ENCODE results near the gene PKD1L1. TPM values are rescaled to one million over a fixed set of nuclear protein-coding genes. Genes with fewer than 3 reads are reported as not detected.

The PKD1L1 gene
- total RNA-seq, 2 donors from 2014 or later = 0.13 to 0.20 TPM

GRCh38 chr7:47912332-47912731 lies 35.9 kb downstream of the PKD1L1 start:
- Mint-ChIP-seq H3K4me3 (no peak overlapping the region), H3K9me3 (no peaks in the 10 kb centered on the region), H3K27me3 (ENCODE audit: insufficient read depth) (peaks cover 2% of the 10 kb centered on the region), H3K27ac (no peak overlapping the region), H3K36me3 (ENCODE audit: low read depth) (no peaks in the 10 kb centered on the region), H3K4me1 (peaks cover 16% of the 10 kb centered on the region)
- no peaks in the 10 kb centered on the region for H3K36me3 ChIP-seq (ENCODE audit: control insufficient read depth, insufficient read depth, low read length)
- H3K9ac ChIP-seq (ENCODE audit: extremely low read depth, low read length, poor library complexity, severe bottlenecking) = no peak overlapping the region
- no peak for TF ChIP-seq CTCF (conservative IDR thresholded peaks at IDR 0.05)
- no peaks in the 10 kb centered on the region for H3K9me3 ChIP-seq (ENCODE audit: control insufficient read depth, low read length)
- H3K27me3 ChIP-seq (ENCODE audit: control insufficient read depth, insufficient read depth, low read length, poor library complexity, severe bottlenecking) = no peaks in the 10 kb centered on the region
- DNase-seq = no peak
- peaks cover 3% of the 10 kb centered on the region for H3K4me1 ChIP-seq (ENCODE audit: control insufficient read depth, insufficient read depth, low read length)
- H3K4me3 ChIP-seq (ENCODE audit: low read length) = no peak overlapping the region
- 95 to 96% methylated on average over 5 to 6 of the region's 6 CpGs for WGBS, 2 experiments (ENCODE audit: insufficient coverage in 1 of 2, insufficient read length in 1 of 2)
- no peak overlapping the region for H3K27ac ChIP-seq (ENCODE audit: low read depth, low read length)

DNA sequence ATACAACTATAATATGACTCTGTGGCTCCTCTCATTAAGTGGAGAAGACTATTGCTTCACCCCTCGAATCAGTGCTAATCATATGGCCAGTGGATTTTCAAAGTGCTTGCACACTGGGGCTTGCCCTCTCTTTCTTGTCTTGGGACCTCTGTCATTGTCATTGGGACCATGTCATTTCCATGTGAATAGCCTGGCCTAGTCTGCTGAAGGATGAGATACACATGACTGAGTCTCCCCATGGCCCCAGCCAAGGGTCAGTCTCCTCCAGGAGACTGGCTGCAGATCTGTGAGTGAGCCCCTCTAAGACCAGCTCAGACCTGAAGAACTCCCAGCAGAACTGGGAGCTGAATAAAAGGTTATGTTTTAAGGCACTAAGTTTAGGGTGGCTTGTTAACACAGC lies 39.5 kb downstream of the PKD1L1 start:
- Histone ChIP-seq H3K36me3 (ENCODE audit: control insufficient read depth, insufficient read depth, low read length) (no peaks in the 10 kb centered on the region), H3K27me3 (ENCODE audit: control insufficient read depth, insufficient read depth, low read length, poor library complexity, severe bottlenecking) (no peaks in the 10 kb centered on the region), H3K4me1 (ENCODE audit: control insufficient read depth, insufficient read depth, low read length) (peaks cover 8% of the 10 kb centered on the region), H3K27ac (ENCODE audit: low read depth, low read length) (peak overlapping the region; percentile 39), H3K4me3 (ENCODE audit: low read length) (no peak overlapping the region), H3K9me3 (ENCODE audit: control insufficient read depth, low read length) (no peaks in the 10 kb centered on the region), H3K9ac (ENCODE audit: extremely low read depth, low read length, poor library complexity, severe bottlenecking) (no peak overlapping the region)
- no peaks in the 10 kb centered on the region for H3K9me3 Mint-ChIP-seq
- no peaks in the 10 kb centered on the region for H3K36me3 Mint-ChIP-seq (ENCODE audit: low read depth)
- H3K4me1 Mint-ChIP-seq = peaks cover 9% of the 10 kb centered on the region
- H3K27me3 Mint-ChIP-seq (ENCODE audit: insufficient read depth) = peaks cover 2% of the 10 kb centered on the region
- no peak overlapping the region for H3K27ac Mint-ChIP-seq
- WGBS, 2 experiments (ENCODE audit: insufficient coverage in 1 of 2, insufficient read length in 1 of 2) = 67 to 89% methylated on average over 1 of the region's 1 CpG
- DNase-seq = no peak
- H3K4me3 Mint-ChIP-seq = no peak overlapping the region
- no peak for TF ChIP-seq CTCF (conservative IDR thresholded peaks at IDR 0.05)

GRCh38 chr7:47907981-47908616 lies 40.2 kb downstream of the PKD1L1 start:
- Mint-ChIP-seq H3K36me3 (ENCODE audit: low read depth) (no peaks in the 10 kb centered on the region), H3K9me3 (no peaks in the 10 kb centered on the region), H3K4me3 (no peak overlapping the region), H3K4me1 (peaks cover 9% of the 10 kb centered on the region), H3K27ac (no peak overlapping the region), H3K27me3 (ENCODE audit: insufficient read depth) (peaks cover 2% of the 10 kb centered on the region)
- Histone ChIP-seq H3K27ac (ENCODE audit: low read depth, low read length) (peak overlapping the region; percentile 39), H3K27me3 (ENCODE audit: control insufficient read depth, insufficient read depth, low read length, poor library complexity, severe bottlenecking) (no peaks in the 10 kb centered on the region), H3K4me3 (ENCODE audit: low read length) (no peak overlapping the region), H3K36me3 (ENCODE audit: control insufficient read depth, insufficient read depth, low read length) (no peaks in the 10 kb centered on the region), H3K9me3 (ENCODE audit: control insufficient read depth, low read length) (no peaks in the 10 kb centered on the region), H3K4me1 (ENCODE audit: control insufficient read depth, insufficient read depth, low read length) (peaks cover 8% of the 10 kb centered on the region), H3K9ac (ENCODE audit: extremely low read depth, low read length, poor library complexity, severe bottlenecking) (no peak overlapping the region)
- no peak for DNase-seq
- WGBS, 2 experiments (ENCODE audit: insufficient coverage in 1 of 2, insufficient read length in 1 of 2) = 92 to 93% methylated on average over 7 to 8 of the region's 9 CpGs
- TF ChIP-seq CTCF (conservative IDR thresholded peaks at IDR 0.05) = no peak
